Colon (tissue), 2 donors: ENCODE data around the gene ITPA.

Experiments
- FAIRE-seq: peaks from 2 replicates; lab custom pipeline; 2012; peaks lifted over from hg19 to GRCh38; lab: Jason Lieb, UNC
- donor health status: control.
- donor health status: control.

ITPA gene

DNA sequence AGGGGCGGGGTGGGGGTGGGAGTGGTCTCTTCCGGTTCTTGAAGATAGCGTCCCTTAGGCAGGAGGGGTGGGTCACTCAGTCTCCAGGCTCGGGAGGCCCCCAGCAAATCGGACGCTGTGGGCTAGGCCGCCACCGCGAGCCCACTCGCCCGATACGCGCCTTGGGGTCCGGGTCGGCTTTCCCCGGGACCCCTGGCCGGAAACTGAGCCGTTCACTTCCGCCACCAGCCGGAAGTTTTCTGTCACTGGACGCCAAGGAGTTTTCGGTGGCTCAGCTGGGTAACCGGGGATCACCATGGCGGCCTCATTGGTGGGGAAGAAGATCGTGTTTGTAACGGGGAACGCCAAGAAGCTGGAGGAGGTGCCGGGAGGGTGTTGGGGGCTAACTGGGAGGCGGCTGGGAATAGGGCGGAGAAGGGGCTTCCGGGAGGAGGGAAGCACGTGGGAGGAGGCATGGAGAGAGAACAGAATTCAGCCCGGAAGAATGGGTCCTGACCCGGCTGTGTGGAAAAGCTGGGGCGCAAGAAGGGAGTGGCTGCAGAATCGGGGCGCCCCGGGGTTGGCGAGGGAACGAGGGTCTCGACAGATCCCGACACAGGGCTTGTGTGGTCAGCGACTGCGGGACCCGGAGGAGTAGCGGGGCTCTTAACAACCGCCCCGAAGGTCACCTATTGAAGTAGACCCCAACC lies at the start of gene ITPA:
Gene ITPA, plus strand, starts transcription at position 242 of the 689 bp plus-strand sequence. Its CDS starts 54 bp downstream, at position 296.
- no peak for FAIRE-seq

- no peak for FAIRE-seq
Measured at GRCh38 chr20:3160418-3160817, 48.9 kb upstream of the ITPA start.

DNA sequence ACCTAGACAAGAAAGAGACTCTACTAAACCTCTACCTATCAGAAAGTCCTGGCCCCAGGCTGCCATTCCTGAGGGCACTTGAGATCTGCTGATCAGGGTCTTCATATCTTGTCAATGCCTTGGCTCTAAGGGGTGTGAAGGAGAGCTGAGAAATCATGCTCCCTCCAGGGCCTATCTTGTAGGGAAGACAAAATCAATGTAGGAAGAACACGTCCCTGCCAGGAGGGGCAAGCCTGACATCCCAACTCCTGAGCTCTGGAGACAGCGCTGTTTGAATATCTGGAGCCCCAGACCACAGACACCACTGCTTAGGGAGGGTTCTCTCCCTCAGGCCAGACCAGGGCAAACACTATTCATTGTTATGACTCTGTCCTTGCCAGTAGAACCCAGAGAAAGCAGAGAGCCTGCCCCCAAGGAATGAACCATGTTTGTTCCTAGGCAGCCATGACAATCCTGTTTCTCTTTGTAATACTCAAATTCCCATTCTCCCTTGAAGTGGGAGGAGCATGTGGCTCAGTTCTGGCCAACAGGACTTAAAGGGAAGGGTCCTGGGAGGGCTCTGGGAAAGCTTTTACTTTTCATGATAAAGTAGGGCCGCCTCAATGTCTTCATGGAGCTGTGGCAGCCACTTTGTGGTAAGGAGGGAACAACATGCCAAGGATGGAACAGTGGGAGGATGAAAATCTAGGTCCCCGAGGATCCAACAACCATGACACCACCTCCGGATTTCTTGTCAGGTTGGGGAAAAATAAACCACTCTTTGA lies 47.8 kb upstream of the ITPA start:
- no peak for FAIRE-seq

- FAIRE-seq, result no peak
Measured at GRCh38 chr20:3162080-3162611, 47.2 kb upstream of the ITPA start.

GRCh38 chr20:3163099-3164042 lies 45.9 kb upstream of the ITPA start:
- FAIRE-seq, result no peak

GRCh38 chr20:3164043-3164762 lies 45.1 kb upstream of the ITPA start:
- FAIRE-seq, result no peak

GRCh38 chr20:3164763-3165410 lies 44.4 kb upstream of the ITPA start:
- no peak for FAIRE-seq

DNA sequence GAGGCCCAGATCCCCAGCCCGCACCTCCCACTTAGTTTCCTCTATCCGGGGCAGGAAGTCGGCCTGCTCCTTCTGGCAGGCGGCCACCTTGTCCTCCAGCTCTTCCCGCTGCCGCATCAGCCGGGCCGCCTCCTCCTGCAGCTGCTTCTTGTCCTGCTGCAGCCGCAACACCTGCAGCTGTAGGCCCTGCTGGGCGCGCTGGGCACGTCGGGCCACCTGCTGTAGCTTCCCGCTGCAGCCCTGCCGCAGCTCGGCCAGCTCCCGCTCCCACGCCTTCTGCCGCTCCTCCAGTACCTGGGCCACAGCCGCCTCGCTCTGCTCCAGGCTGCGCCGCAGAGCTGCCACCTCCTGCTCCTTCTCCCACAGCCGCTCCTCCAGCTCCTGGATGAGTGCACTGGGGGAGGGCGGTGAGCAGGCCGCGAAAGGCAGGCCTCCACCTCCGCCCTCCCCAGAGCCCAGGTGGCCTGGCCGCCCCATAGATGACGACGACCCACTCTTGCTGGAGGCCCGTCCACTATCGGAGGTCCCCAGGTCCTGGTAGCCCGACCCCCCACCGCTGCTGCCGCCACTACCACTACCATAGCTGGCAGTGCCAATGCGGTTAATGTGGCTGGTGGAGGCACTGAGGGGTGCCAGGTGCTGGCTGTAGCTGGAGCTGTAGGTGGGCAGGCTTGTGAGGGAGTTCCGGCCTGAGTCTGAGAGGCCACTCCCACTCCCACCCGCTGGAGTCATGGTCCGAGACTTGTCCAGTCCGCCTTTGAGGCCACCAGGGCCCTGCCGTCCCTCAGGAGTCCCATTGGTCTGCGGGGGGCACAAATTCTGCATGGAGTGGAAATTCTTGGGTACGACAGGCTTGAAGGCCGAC lies 43.6 kb upstream of the ITPA start:
- FAIRE-seq, result no peak

DNA sequence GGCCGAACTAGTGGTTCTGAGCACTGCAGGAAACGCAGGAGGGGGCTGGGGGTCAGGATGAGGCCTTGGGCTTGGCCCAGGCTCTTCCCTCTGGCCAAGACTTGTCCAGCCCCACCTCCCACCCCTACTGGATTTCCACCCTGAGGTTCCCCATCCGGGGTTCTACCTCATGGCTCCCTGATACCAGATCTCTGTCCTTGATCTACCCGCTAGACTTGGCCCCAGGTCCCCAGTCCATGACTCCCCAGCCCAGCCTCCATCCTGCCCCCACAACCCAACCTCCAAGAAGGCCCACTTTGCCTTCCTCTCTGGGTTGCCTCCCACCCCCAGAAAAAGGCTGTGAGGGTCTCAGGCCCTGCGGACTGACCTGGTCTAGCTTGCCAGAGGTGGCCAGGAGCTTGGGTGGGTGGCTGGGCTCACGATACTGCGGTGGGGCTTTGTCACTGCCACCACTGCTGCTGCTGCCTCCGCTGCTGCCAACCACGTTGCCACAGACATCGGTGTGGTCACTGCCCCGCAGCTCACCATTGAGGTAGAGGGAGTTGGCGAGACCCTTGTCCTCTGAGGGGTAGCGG lies 42.9 kb upstream of the ITPA start:
- no peak for FAIRE-seq

DNA sequence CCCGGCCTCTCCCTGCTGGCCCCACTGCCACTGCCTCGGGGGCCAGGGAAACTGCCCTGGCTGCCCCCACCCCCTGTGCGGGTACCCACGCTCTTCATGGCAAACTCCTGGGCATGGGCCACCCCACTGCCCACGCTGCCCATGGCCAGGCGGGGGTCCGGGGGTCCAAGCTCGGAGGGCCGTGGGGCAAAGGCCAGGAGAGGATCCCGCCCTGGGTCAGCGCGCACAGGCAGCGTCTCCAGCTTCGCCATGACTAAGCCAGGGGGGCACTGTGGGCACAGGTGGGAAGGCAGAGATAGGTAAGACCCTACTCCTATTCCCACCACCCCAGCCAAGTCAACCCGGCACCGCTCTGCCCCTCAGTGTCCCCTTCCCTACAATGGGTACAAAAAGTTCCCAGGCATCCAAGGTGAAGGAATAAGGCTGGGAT lies 42.4 kb upstream of the ITPA start:
- FAIRE-seq, result no peak

DNA sequence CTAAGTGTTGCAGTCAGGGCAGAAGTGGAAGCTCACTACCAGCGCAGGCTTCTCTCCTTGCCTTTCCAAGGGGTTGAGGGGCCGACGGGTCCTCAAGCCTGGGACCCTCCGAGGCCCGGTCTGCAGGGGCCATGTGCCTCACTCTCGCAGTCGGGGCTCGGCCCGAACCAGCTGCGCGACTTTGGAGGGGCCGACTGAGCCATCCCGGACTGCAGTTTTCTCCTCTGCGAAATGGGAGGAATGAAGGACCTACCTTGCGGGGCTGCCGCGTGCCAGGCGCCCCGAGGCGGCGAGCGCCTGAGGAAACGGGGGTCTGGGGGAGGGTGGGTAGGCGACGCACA lies 41.6 kb upstream of the ITPA start:
- no peak for FAIRE-seq

GRCh38 chr20:3168079-3168828 lies 41.0 kb upstream of the ITPA start:
- no peak for FAIRE-seq

- FAIRE-seq, result no peak
Measured at GRCh38 chr20:3168829-3169590, 40.3 kb upstream of the ITPA start.

DNA sequence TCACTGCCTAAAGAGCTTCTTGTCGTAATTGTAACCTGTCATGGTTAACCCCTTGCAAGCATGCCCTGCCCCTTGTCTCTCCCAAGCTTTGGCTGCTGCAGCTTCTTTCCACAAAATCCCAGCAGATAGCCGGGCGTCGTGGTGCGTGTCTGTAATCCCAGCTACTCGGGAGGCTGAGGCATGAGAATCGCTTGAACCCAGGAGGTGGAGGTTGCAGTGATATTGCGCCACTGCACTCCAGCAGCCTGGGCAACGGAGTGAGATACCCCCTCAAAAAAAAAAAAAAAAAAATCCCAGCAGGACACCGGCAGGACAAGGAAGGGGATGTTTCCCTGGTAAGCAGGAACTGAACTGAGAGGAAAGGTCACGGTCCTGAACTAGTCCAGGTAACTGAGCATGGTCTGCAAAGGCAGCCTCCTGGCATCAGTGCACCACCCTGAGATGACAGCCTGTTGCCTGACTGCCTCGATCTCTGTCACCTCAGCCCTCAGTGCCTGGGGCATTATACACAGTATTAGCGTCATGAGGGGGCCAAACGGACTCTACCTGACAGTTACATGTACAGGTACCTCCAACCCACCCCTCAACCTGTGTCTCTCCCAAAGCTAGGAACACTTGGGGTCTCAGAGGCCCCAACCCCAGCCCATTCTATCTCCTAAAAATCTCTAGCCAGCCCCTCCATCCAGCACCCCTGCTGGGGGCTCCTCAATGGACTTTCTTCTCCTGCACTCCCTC lies 37.7 kb upstream of the ITPA start:
- no peak for FAIRE-seq

DNA sequence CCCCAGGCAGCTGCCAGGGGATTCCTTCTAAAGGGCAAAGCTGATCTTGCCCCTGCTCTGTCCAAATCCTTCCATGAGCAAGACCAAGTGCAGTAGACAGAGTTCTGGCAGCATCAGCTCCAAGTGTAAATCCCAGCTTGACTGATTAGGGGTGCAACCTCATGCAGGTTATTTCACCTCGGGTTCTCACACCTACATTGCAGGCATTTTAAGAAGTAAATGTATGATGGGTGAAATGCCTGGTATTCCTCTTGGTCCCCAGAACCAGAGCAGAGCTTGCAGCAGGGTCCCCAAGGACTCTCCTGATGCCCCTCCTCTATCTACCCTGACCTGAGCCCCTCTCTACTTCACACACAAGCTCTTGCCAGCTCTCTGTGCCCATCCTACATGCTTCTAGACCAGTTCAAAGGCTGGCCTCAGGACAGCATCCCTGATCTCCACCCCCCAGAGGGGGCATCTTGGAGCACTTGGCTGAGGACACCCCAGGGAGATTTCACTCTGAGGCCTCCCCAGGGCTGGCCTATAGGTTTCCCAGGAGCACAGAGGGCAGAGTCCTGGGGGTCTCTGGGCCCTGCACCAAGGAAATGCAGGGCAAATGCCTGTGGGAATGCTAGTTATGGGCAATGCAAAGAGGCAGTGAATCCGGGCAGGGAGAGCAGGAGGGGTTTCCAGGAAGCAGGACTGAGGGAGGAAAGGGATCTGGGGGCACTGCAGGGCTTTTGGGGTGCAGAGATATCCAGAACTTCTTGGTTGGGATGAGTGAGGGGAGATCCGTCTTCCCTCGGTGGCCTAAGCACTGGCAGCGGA lies 37.0 kb upstream of the ITPA start:
- no peak for FAIRE-seq

DNA sequence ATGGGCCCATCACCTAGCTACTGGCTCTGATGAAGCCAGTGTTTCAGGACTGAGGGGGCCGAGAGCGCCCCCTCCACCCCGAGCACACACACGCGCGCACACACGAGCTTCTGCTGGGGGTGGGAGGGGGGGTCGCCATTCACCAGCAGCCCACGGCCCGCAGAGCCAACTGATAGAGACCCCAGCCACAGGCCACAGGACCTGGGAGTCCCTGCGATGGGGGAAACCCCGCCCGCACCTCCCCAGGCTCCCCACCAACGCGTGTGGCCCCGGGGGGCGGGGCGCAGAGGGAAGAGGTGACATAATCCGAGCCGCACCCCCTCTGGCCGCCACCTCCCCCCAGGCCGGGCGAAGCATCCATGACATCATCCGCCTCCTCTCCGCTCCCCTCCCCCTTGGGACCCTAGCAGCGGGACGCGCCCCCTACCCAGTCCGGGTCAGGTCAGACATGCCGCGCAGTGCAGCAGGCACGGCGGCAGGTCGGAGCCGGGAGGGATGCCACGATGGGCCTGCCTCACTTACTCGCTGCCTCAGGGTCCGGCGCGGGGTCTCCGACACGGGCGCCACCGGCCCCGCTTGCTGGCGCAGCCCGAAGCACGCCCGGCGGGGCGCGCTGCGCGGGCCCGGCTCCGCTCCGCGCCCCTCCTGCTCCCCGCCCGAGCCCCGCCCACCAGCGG lies 36.2 kb upstream of the ITPA start, which contains the start of gene LZTS3:
Gene LZTS3, minus strand, starts transcription at position 617 of the 677 bp plus-strand sequence. CDS start 6,386 bp downstream, outside the sequence.
- no peak for FAIRE-seq
